OCI-LY7 (cell line): ENCODE results near the gene ACCSL.

Source experiments
- EZH2phosphoT487 ChIP-seq: fragments of 200-600 bp; sonication (generic); IDR thresholded peaks from 2 replicates; pipeline ENCODE4 v1.6.1; 2018; ENCODE audit warnings: low read depth, borderline replicate concordance, mild to moderate bottlenecking, mixed run types, antibody characterized with exemption, low read length, moderate library complexity, mixed read lengths
- TF ChIP-seq, protein P1 (sequence below): fragments of 200-600 bp; sonication (generic); conservative IDR thresholded peaks from 2 replicates; pipeline ENCODE4 v1.5.1; 2014; ENCODE audit warnings: mild to moderate bottlenecking, antibody characterized with exemption, low read length, moderate library complexity, mixed read lengths

DNA sequence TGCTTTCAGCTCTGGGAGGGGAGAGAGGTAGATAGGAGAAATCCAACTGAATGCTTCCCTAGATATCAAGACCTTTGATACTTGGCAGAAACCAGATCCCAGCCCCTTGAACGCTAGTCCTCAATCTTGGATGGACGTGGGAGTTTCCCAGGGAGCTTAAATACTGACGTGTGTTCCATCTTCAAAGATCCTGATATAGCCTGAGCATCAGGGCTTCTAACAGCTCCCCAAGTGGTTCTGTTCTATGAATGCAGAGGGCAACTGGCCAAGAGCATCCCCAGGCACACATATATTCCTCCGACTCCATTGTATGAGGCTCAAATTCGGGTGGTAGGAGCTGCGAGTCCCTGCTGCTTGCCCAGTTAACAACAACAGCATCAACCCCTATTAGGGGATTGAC, 9.6 kb downstream of the ACCSL start:
- TF ChIP-seq, protein P1, sequence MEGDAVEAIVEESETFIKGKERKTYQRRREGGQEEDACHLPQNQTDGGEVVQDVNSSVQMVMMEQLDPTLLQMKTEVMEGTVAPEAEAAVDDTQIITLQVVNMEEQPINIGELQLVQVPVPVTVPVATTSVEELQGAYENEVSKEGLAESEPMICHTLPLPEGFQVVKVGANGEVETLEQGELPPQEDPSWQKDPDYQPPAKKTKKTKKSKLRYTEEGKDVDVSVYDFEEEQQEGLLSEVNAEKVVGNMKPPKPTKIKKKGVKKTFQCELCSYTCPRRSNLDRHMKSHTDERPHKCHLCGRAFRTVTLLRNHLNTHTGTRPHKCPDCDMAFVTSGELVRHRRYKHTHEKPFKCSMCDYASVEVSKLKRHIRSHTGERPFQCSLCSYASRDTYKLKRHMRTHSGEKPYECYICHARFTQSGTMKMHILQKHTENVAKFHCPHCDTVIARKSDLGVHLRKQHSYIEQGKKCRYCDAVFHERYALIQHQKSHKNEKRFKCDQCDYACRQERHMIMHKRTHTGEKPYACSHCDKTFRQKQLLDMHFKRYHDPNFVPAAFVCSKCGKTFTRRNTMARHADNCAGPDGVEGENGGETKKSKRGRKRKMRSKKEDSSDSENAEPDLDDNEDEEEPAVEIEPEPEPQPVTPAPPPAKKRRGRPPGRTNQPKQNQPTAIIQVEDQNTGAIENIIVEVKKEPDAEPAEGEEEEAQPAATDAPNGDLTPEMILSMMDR, result no peak
- no peak for TF ChIP-seq EZH2phosphoT487
